Testis (tissue), 3 donors: ENCODE results near the gene EPS8L2. TPM values are rescaled to one million over a fixed set of nuclear protein-coding genes. Genes with fewer than 3 reads are reported as not detected.
A peak's percentile ranks its signal among the peaks of the same experiment; 100 is the strongest.

Experiments used
- DNase-seq: peaks from one replicate; pipeline ENCODE4 v3.0.0-alpha.2; 2019
- H3K27ac ChIP-seq, 2 donors: fragments of 200-600 bp; sonication (generic); one replicate each; pipeline ENCODE4 v1.5.1; 2019
- H3K27me3 ChIP-seq: fragments of 200-600 bp; sonication (generic); one replicate; pipeline ENCODE4 v1.5.1; 2019
- H3K36me3 ChIP-seq: fragments of 200-600 bp; sonication (generic); one replicate; pipeline ENCODE4 v1.5.1; 2017; ENCODE audit warnings: low read depth; ENCODE audit errors: missing control alignments
- H3K4me1 ChIP-seq: fragments of 200-600 bp; sonication (generic); one replicate; pipeline ENCODE4 v1.5.1; 2019
- H3K4me3 ChIP-seq, 2 donors: fragments of 200-600 bp; sonication (generic); one replicate each; pipeline ENCODE4 v1.5.1; 2017 to 2019
- H3K9me3 ChIP-seq: fragments of 200-600 bp; sonication (generic); one replicate; pipeline ENCODE4 v1.5.1; 2017
- POLR2A ChIP-seq: fragments of 450-650 bp; IDR thresholded peaks from one replicate; pipeline ENCODE4 v1.6.1; 2017; ENCODE audit warnings: antibody characterized with exemption, mild to moderate bottlenecking, moderate library complexity
- WGBS, 2 donors: methylation state at CpG; one replicate each; pipeline ENCODE4 v1.1.5; 2018; 5-methylcytosine and 5-hydroxymethylcytosine counted together
- intact Hi-C: fragments of 100-400 bp; cut with DNase I; formaldehyde crosslinking; loops from one replicate; pipeline ENCODE4 v1.15.1; 2023; ENCODE audit warnings: low total_unique reads
- polyA plus RNA-seq: library from polyadenylated mRNA; stranded (reverse); fragments of 350-450 nt; fragmentation: Illumina TruSeq; extraction: RNeasy Lipid Tissue Mini Kit (QIAGEN cat#74804); gene quantifications from one replicate; pipeline ENCODE4 v1.2.3, GENCODE V29; 2014; ENCODE audit warnings: low read depth, low replicate concordance; ENCODE audit not compliant: insufficient read depth
- total RNA-seq, 2 donors: library from RNA; depleted of rRNA; stranded (reverse); fragments of >200 nt; gene quantifications; one replicate each; pipeline ENCODE4 v1.2.3, GENCODE V29; 2016
- TF ChIP-seq, protein P1 (sequence below), 3 experiments: fragments of 450-650 bp in 2 of 3; fragments of 200-600 bp in 1 of 3; sonication (generic) in 1 of 3; IDR thresholded peaks; one replicate each; pipeline ENCODE4 v1.5.1; 2016 to 2019; ENCODE audit warnings: antibody characterized with exemption in 3 of 3, mild to moderate bottlenecking in 2 of 3, moderate library complexity in 1 of 3

The EPS8L2 gene
- total and polyA plus RNA-seq, 3 donors from 2014 or later: 14.3 to 29.1 (median 27.3) TPM

GRCh38 chr11:691710-692590 lies 14.1 kb upstream of the EPS8L2 start:
- H3K27ac ChIP-seq: peak overlapping the region; percentile 15 to 19
- H3K4me3 ChIP-seq: no peak overlapping the region
- peak; percentile 37 for DNase-seq
- 78 to 89% methylated on average over 18 of the region's 18 CpGs for WGBS, 2 donors
- no peak for TF ChIP-seq POLR2A
- TF ChIP-seq, protein P1, sequence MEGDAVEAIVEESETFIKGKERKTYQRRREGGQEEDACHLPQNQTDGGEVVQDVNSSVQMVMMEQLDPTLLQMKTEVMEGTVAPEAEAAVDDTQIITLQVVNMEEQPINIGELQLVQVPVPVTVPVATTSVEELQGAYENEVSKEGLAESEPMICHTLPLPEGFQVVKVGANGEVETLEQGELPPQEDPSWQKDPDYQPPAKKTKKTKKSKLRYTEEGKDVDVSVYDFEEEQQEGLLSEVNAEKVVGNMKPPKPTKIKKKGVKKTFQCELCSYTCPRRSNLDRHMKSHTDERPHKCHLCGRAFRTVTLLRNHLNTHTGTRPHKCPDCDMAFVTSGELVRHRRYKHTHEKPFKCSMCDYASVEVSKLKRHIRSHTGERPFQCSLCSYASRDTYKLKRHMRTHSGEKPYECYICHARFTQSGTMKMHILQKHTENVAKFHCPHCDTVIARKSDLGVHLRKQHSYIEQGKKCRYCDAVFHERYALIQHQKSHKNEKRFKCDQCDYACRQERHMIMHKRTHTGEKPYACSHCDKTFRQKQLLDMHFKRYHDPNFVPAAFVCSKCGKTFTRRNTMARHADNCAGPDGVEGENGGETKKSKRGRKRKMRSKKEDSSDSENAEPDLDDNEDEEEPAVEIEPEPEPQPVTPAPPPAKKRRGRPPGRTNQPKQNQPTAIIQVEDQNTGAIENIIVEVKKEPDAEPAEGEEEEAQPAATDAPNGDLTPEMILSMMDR (IDR thresholded peaks at IDR 0.05): no peak
- H3K4me1 ChIP-seq: peaks cover 39% of the 10 kb centered on the region
- no peaks in the 10 kb centered on the region for H3K36me3 ChIP-seq
- H3K9me3 ChIP-seq: no peaks in the 10 kb centered on the region
- H3K27me3 ChIP-seq: no peaks in the 10 kb centered on the region
- intact Hi-C loops: no loop called here

DNA sequence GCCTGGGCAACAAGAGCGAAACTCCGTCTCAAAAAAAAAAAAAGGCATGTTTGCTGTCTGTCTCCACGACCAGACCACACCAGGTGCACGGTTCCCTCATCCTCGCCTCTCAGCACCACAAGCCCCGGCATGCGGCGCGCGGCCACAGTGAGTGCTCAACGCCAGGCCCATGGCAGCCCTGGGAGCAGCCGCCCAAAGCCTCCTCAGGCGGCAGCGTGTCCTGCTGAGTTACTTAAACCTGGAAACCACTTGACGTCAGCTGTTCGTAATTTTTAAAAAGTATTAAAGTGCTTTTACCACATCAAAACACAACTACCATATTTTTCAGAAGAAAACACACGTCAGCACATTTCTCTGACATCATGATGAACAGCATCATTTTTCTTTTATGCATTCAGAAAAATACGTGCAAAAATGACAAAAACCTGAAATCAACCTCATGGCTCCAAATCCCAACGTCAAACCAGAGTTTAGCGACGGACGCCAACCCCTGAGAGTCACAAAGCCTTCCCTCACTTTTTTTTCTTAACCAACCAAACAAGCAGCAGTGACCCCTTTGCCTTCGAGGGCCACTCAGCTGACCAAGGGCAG lies 13.1 kb upstream of the EPS8L2 start:
- Histone ChIP-seq H3K4me3 (no peak overlapping the region), H3K27ac (peak overlapping the region; percentile 99 to 100), H3K27me3 (no peaks in the 10 kb centered on the region), H3K9me3 (no peaks in the 10 kb centered on the region), H3K36me3 (no peaks in the 10 kb centered on the region), H3K4me1 (peaks cover 39% of the 10 kb centered on the region)
- 78 to 81% methylated on average over 19 to 23 of the region's 23 CpGs for WGBS, 2 donors
- intact Hi-C loops: no loop called here
- DNase-seq: no peak
- TF ChIP-seq POLR2A: no peak
- TF ChIP-seq, protein P1 (IDR thresholded peaks at IDR 0.05): no peak

DNA sequence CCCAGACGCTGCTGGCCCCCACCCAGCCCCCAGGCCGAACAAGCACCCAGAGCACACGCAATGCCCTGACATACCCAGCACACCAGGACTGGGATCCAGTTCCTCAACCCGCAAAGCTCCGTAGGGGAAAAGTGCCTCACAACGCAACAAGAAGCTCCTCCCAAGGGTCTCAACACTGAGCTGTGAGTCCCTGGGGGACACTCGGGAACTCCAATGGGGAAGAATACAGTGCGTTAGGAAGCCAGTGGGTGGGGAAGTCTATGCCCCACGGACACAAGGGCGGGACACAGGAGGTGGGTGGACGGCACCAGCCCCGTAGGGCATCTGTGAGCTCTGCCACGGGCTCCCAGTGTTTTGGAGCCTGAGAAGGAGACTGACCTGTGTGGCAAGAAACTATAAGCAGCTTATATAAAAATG lies 12.6 kb upstream of the EPS8L2 start:
- H3K27ac ChIP-seq: peak overlapping the region; percentile 99 to 100
- 33 to 40% methylated on average over 11 to 13 of the region's 13 CpGs for WGBS, 2 donors
- no peak for TF ChIP-seq POLR2A
- TF ChIP-seq, protein P1 (IDR thresholded peaks at IDR 0.05): no peak
- H3K27me3 ChIP-seq: no peaks in the 10 kb centered on the region
- H3K9me3 ChIP-seq: no peaks in the 10 kb centered on the region
- H3K4me3 ChIP-seq: peak overlapping the region in 1 of 2 donors; percentile 41
- intact Hi-C loops: no loop called here
- peak; percentile 30 for DNase-seq
- peaks cover 40% of the 10 kb centered on the region for H3K4me1 ChIP-seq
- H3K36me3 ChIP-seq: no peaks in the 10 kb centered on the region

GRCh38 chr11:693887-694562 lies 12.0 kb upstream of the EPS8L2 start:
- no peak for DNase-seq
- intact Hi-C loops: no loop called here
- peak overlapping the region; percentile 41 to 98 for H3K4me3 ChIP-seq
- peaks cover 42% of the 10 kb centered on the region for H3K4me1 ChIP-seq
- no peaks in the 10 kb centered on the region for H3K9me3 ChIP-seq
- H3K36me3 ChIP-seq: no peaks in the 10 kb centered on the region
- TF ChIP-seq, protein P1 (IDR thresholded peaks at IDR 0.05): no peak
- TF ChIP-seq POLR2A: no peak
- H3K27me3 ChIP-seq: no peaks in the 10 kb centered on the region
- 37 to 48% methylated on average over 15 of the region's 15 CpGs for WGBS, 2 donors
- peak overlapping the region; percentile 99 to 100 for H3K27ac ChIP-seq
